ENCODE results near the gene ADK. TPM values are rescaled to one million over a fixed set of nuclear protein-coding genes. Genes with fewer than 3 reads are reported as not detected.

The ADK gene
- 10 to 100 TPM; 13.8 to 24.0 (median 22.9) TPM for total RNA-seq
- long read RNA-seq, donor 1, transcript ADK-201 (11 exons, 1,169 nt): major isoform, 18 of 28 reads
- long read RNA-seq, donor 1, transcript ADK-202 (11 exons, 2,083 nt): minor isoform, 6 of 28 reads
- long read RNA-seq, donor 1, partial matches to known transcripts: 1 of 28 reads
- long read RNA-seq, donor 1, other reads (novel, unspliced or antisense): 2 of 28 reads
- long read RNA-seq, donor 2, transcript ADK-202 (11 exons, 2,083 nt): major isoform, 7 of 17 reads
- long read RNA-seq, donor 2, partial matches to known transcripts: 3 of 17 reads
- long read RNA-seq, donor 2, other reads (novel, unspliced or antisense): 3 of 17 reads

- DNase-seq: peak; percentile 100
- Histone ChIP-seq H3K36me3 (ENCODE audit: low read depth) (no peaks in the 10 kb centered on the region), H3K4me3 (peak within 1 kb of the TSS; percentile 48), H3K4me1 (ENCODE audit: low read depth) (peaks cover 5% of the 10 kb centered on the region), H3K9me3 (no peaks in the 10 kb centered on the region)
- peak; percentile 98 for ATAC-seq
- intact Hi-C loops (cut with DNase I, micrococcal nuclease): no loop called here
- no peak for TF ChIP-seq CTCF (IDR thresholded peaks at IDR 0.05)
Observed at GRCh38 chr10:74150990-74151878, at the start of gene ADK. TSS of gene ADK (plus strand) at chr10:74151221. CDS start at chr10:74151279, 58 bp downstream.

DNA sequence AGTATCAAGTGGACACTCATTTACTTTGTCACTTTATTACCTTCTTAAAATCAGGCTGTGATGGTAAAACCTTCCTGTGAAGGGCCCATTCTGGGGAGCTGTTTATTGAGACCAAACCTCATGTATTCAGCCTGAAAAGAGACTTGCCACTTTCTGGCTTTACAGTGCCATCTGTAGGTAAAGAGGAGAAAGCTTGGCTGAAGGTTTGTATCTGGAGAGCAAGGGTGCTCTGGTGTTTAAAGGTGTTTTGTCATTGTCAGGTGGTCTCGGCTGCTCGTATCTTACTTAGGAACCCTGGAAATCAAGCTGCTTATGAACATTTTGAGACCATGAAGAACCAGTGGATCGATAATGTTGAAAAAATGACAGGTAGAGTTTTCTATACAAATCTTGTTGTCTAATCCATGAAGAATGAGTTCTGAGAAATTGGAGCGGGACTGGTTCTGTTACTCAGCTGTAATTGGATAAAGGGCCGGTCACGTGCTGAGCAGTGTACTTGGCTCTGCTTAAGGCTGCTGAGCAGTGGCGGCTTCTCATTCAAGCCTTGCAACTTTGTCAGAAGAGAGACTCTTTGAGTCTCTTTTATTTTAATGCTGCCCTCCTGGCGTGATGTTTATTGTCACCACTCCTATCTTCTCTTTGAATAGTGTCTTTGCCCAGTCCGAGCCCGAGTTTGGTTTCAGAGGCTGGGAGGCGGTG, 47.3 kb upstream of the ADK start:
- no peaks in the 10 kb centered on the region for H3K9me3 ChIP-seq
- ATAC-seq (no peak), DNase-seq (no peak)
- no peak for TF ChIP-seq CTCF (IDR thresholded peaks at IDR 0.05)
- H3K4me3 ChIP-seq: no peak overlapping the region
- H3K4me1 ChIP-seq (ENCODE audit: low read depth): no peaks in the 10 kb centered on the region
- intact Hi-C loops (cut with DNase I, micrococcal nuclease): no loop called here
- H3K36me3 ChIP-seq (ENCODE audit: low read depth): peaks cover 12% of the 10 kb centered on the region

DNA sequence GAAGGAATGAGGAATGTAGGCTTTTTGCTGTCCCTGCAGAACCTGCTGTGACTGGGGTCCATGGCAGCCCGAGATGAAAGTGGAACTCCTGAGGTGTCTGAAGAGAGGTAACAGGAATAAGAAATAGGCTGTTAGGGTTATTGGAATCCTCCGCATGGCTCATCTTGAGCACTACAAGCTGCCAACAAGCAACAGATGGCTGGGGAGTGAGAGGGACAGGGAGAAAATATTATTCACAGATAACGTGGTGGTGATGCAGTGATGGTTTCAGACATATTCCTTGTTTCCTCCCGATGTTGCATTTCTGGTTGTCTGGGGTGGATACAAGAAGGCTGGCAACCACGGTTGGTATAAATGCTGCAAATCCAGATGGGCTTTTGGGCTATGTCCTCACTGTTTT, 46.5 kb upstream of the ADK start:
- H3K4me3 ChIP-seq: no peak overlapping the region
- peaks cover 12% of the 10 kb centered on the region for H3K36me3 ChIP-seq (ENCODE audit: low read depth)
- H3K4me1 ChIP-seq (ENCODE audit: low read depth): no peaks in the 10 kb centered on the region
- H3K9me3 ChIP-seq: no peaks in the 10 kb centered on the region
- intact Hi-C loops (cut with DNase I, micrococcal nuclease): no loop called here
- ATAC-seq (no peak), DNase-seq (no peak)
- no peak for TF ChIP-seq CTCF (IDR thresholded peaks at IDR 0.05)

DNA sequence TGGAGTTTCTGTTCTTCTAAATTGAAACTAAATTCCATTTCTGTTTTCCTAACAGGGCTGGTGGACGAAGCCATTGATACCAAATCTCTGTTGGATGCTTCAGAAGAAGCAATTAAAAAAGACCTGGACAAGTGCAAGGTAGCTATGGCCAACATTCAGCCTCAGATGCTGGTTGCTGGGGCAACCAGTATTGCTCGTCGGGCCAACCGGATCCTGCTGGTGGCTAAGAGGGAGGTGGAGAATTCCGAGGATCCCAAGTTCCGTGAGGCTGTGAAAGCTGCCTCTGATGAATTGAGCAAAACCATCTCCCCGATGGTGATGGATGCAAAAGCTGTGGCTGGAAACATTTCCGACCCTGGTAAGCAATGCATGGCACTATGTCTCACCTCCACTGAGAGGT, 46.0 kb upstream of the ADK start:
- intact Hi-C loops (cut with DNase I, micrococcal nuclease): no loop called here
- H3K4me3 ChIP-seq: no peak overlapping the region
- no peaks in the 10 kb centered on the region for H3K9me3 ChIP-seq
- DNase-seq (no peak), ATAC-seq (no peak)
- H3K36me3 ChIP-seq (ENCODE audit: low read depth): peaks cover 12% of the 10 kb centered on the region
- no peak for TF ChIP-seq CTCF (IDR thresholded peaks at IDR 0.05)
- H3K4me1 ChIP-seq (ENCODE audit: low read depth): no peaks in the 10 kb centered on the region

- H3K36me3 ChIP-seq (ENCODE audit: low read depth): peaks cover 16% of the 10 kb centered on the region
- ATAC-seq (no peak), DNase-seq (no peak)
- no peaks in the 10 kb centered on the region for H3K4me1 ChIP-seq (ENCODE audit: low read depth)
- H3K9me3 ChIP-seq: no peaks in the 10 kb centered on the region
- intact Hi-C loops (cut with DNase I, micrococcal nuclease): no loop called here
- H3K4me3 ChIP-seq: no peak overlapping the region
- no peak for TF ChIP-seq CTCF (IDR thresholded peaks at IDR 0.05)
Observed at GRCh38 chr10:74107391-74107790, 43.6 kb upstream of the ADK start.
